ENCODE data around the gene GLCE. TPM values are rescaled to one million over a fixed set of nuclear protein-coding genes. Genes with fewer than 3 reads are reported as not detected.

GLCE gene
- total and polyA plus RNA-seq, 9 of the 15 experiments (the other 6 are each of a cell fraction or from before 2014, with no cell fraction given) = 4.6 to 12.3 (median 10.6) TPM

GRCh38 chr15:69121198-69121828 is 39.1 kb upstream of the GLCE start:
- in situ Hi-C loops (cut with MboI) = no loop called here
- Histone ChIP-seq H3K79me2 (ENCODE audit: control insufficient read depth, insufficient read depth, low read length) (no peaks in the 10 kb centered on the region), H3K4me2 (ENCODE audit: insufficient read depth, low read length) (no peak overlapping the region), H3K9me1 (ENCODE audit: control insufficient read depth, insufficient read depth, low read length) (no peaks in the 10 kb centered on the region), H3K27ac (ENCODE audit: extremely low read depth, low read depth, low read length) (no peak overlapping the region), H3K4me3 (no peak overlapping the region), H2AFZ (ENCODE audit: low read depth, low read length) (no peak overlapping the region), H4K20me1 (replicated peaks; ENCODE audit: control insufficient read depth, insufficient read depth, low read length) (no peaks in the 10 kb centered on the region), H3K9me3 (replicated peaks; ENCODE audit: control insufficient read depth, insufficient read depth, low read depth, low read length) (no peaks in the 10 kb centered on the region), H3K9ac (ENCODE audit: insufficient read depth in 1 of 2, low read depth in 2 of 2, low read length in 2 of 2) (no peak overlapping the region), H3K4me1 (replicated peaks in 1 of 2; ENCODE audit: control insufficient read depth in 2 of 2, insufficient read depth in 2 of 2, low read length in 2 of 2) (peaks cover 0 to 6% of the 10 kb centered on the region in 2 experiments; a peak in 2 of 5 replicates), H3K27me3 (ENCODE audit: control insufficient read depth in 2 of 2, insufficient read depth in 2 of 2, low read length in 2 of 2) (peaks cover 9 to 15% of the 10 kb centered on the region in 2 experiments), H3K36me3 (ENCODE audit: control insufficient read depth, insufficient read depth, low read length) (no peaks in the 10 kb centered on the region)
- DNase-seq (ENCODE audit: extremely low read depth in 1 of 4, low spot score in 3 of 4) (no peak), FAIRE-seq (no peak), ATAC-seq (no peak)
- BruUV-seq (replicated peaks) = no TSS peak
- intact Hi-C loops (cut with micrococcal nuclease) = no loop called here
- WGBS (ENCODE audit: insufficient coverage, low coverage, missing lambda C conversion rate) = 6% methylated on average over 4 of the region's 5 CpGs
- ChIA-PET CTCF (ENCODE audit: low intra/inter-chr PET ratio) (no interaction called here), POLR2A (interaction anchor here (0.6 to 1.1 kb wide), 3 partner anchors 13 to 258 kb away, joined by 3 read pairs; no protein-coding TSS in a partner anchor)
- TF ChIP-seq, protein P1, sequence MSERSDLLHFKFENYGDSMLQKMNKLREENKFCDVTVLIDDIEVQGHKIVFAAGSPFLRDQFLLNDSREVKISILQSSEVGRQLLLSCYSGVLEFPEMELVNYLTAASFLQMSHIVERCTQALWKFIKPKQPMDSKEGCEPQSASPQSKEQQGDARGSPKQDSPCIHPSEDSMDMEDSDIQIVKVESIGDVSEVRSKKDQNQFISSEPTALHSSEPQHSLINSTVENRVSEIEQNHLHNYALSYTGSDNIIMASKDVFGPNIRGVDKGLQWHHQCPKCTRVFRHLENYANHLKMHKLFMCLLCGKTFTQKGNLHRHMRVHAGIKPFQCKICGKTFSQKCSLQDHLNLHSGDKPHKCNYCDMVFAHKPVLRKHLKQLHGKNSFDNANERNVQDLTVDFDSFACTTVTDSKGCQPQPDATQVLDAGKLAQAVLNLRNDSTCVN (CRISPR knock-in tag; IDR thresholded peaks at IDR 0.05) = 0 out of 2 replicates have a peak, but pooled peaks have one; percentile 64
- TF ChIP-seq TSC22D4 (tag; IDR thresholded peaks at IDR 0.05) (no peak), MAFK (IDR thresholded peaks at IDR 0.05; ENCODE audit: low read length) (no peak), ELF4 (CRISPR knock-in tag; IDR thresholded peaks at IDR 0.05) (peak; percentile 61; the same call in 1 of the 2 replicates), MYBL2 (IDR thresholded peaks at IDR 0.05; ENCODE audit: low read depth) (no peak), MYBL2 (CRISPR knock-in tag; IDR thresholded peaks at IDR 0.05; ENCODE audit: borderline replicate concordance) (no peak), CEBPG (CRISPR knock-in tag; IDR thresholded peaks at IDR 0.05) (no peak), CEBPG (tag; conservative IDR thresholded peaks at IDR 0.05 in 1 of 2, IDR thresholded peaks at IDR 0.05 in 1 of 2) (peak in 1 of 2 experiments; percentile 44; a peak in 2 of 4 replicates), HMG20A (CRISPR knock-in tag; conservative IDR thresholded peaks at IDR 0.05) (no peak), SMARCE1 (IDR thresholded peaks at IDR 0.05) (no peak)
- TF ChIP-seq, protein P2, sequence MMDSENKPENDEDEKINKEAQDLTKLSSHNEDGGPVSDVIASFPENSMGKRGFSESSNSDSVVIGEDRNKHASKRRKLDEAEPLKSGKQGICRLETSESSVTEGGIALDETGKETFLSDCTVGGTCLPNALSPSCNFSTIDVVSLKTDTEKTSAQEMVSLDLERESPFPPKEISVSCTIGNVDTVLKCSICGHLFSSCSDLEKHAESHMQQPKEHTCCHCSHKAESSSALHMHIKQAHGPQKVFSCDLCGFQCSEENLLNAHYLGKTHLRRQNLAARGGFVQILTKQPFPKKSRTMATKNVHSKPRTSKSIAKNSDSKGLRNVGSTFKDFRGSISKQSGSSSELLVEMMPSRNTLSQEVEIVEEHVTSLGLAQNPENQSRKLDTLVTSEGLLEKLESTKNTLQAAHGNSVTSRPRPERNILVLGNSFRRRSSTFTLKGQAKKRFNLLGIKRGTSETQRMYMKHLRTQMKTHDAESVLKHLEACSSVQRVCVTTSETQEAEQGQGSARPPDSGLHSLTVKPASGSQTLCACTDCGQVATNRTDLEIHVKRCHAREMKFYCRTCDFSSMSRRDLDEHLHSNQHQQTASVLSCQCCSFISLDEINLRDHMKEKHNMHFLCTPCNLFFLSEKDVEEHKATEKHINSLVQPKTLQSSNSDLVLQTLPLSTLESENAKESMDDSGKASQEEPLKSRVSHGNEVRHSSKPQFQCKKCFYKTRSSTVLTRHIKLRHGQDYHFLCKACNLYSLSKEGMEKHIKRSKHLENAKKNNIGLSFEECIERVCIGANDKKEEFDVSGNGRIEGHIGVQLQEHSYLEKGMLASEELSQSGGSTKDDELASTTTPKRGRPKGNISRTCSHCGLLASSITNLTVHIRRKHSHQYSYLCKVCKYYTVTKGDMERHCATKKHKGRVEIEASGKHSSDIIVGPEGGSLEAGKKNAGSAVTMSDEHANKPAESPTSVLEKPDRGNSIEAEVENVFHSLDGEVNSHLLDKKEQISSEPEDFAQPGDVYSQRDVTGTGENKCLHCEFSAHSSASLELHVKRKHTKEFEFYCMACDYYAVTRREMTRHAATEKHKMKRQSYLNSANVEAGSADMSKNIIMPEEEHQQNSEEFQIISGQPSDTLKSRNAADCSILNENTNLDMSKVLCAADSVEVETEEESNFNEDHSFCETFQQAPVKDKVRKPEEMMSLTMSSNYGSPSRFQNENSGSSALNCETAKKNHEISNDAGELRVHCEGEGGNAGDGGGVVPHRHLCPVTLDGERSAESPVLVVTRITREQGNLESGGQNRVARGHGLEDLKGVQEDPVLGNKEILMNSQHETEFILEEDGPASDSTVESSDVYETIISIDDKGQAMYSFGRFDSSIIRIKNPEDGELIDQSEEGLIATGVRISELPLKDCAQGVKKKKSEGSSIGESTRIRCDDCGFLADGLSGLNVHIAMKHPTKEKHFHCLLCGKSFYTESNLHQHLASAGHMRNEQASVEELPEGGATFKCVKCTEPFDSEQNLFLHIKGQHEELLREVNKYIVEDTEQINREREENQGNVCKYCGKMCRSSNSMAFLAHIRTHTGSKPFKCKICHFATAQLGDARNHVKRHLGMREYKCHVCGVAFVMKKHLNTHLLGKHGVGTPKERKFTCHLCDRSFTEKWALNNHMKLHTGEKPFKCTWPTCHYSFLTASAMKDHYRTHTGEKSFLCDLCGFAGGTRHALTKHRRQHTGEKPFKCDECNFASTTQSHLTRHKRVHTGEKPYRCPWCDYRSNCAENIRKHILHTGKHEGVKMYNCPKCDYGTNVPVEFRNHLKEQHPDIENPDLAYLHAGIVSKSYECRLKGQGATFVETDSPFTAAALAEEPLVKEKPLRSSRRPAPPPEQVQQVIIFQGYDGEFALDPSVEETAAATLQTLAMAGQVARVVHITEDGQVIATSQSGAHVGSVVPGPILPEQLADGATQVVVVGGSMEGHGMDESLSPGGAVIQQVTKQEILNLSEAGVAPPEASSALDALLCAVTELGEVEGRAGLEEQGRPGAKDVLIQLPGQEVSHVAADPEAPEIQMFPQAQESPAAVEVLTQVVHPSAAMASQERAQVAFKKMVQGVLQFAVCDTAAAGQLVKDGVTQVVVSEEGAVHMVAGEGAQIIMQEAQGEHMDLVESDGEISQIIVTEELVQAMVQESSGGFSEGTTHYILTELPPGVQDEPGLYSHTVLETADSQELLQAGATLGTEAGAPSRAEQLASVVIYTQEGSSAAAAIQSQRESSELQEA (IDR thresholded peaks at IDR 0.05; ENCODE audit: low read depth) = no peak
